Measurements from ENCODE around the gene JMJD7. TPM values are rescaled to one million over a fixed set of nuclear protein-coding genes. Genes with fewer than 3 reads are reported as not detected.

JMJD7 gene
- total and polyA plus RNA-seq, 9 of the 15 experiments (the other 6 are each of a cell fraction or from before 2014, with no cell fraction given), result 1.2 to 13.9 (median 6.1) TPM

GRCh38 chr15:41827880-41828806, at the start of gene JMJD7 (continued):
- TF ChIP-seq MEIS2 (IDR thresholded peaks at IDR 0.05; ENCODE audit: partially characterized antibody), result no peak
- TF ChIP-seq FOXJ2 (tag; IDR thresholded peaks at IDR 0.05), result no peak
- TF ChIP-seq ZNF740 (CRISPR knock-in tag; IDR thresholded peaks at IDR 0.05), result peak; percentile 23; the same call in 1 of the 2 replicates
- TF ChIP-seq ZNF740 (tag; IDR thresholded peaks at IDR 0.05), result no peak
- no peak for TF ChIP-seq ZC3H11A (IDR thresholded peaks at IDR 0.05; ENCODE audit: low read depth, low read length)
- no peak for TF ChIP-seq ELK3 (CRISPR knock-in tag; IDR thresholded peaks at IDR 0.05)
- TF ChIP-seq, protein P1, sequence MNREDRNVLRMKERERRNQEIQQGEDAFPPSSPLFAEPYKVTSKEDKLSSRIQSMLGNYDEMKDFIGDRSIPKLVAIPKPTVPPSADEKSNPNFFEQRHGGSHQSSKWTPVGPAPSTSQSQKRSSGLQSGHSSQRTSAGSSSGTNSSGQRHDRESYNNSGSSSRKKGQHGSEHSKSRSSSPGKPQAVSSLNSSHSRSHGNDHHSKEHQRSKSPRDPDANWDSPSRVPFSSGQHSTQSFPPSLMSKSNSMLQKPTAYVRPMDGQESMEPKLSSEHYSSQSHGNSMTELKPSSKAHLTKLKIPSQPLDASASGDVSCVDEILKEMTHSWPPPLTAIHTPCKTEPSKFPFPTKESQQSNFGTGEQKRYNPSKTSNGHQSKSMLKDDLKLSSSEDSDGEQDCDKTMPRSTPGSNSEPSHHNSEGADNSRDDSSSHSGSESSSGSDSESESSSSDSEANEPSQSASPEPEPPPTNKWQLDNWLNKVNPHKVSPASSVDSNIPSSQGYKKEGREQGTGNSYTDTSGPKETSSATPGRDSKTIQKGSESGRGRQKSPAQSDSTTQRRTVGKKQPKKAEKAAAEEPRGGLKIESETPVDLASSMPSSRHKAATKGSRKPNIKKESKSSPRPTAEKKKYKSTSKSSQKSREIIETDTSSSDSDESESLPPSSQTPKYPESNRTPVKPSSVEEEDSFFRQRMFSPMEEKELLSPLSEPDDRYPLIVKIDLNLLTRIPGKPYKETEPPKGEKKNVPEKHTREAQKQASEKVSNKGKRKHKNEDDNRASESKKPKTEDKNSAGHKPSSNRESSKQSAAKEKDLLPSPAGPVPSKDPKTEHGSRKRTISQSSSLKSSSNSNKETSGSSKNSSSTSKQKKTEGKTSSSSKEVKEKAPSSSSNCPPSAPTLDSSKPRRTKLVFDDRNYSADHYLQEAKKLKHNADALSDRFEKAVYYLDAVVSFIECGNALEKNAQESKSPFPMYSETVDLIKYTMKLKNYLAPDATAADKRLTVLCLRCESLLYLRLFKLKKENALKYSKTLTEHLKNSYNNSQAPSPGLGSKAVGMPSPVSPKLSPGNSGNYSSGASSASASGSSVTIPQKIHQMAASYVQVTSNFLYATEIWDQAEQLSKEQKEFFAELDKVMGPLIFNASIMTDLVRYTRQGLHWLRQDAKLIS (CRISPR knock-in tag; IDR thresholded peaks at IDR 0.05), result no peak
- 0 out of 2 replicates have a peak, but pooled peaks have one; percentile 30 for TF ChIP-seq SRSF1 (IDR thresholded peaks at IDR 0.05; ENCODE audit: low read depth, low read length)
- no peak for TF ChIP-seq HNRNPUL1 (IDR thresholded peaks at IDR 0.05; ENCODE audit: low read length)
- no peak for TF ChIP-seq ZNF780A (CRISPR knock-in tag; IDR thresholded peaks at IDR 0.05)
- TF ChIP-seq NFRKB (IDR thresholded peaks at IDR 0.05; ENCODE audit: low read depth), result no peak
- TF ChIP-seq HDAC3 (IDR thresholded peaks at IDR 0.05; ENCODE audit: borderline replicate concordance, partially characterized antibody), result no peak
- no peak for TF ChIP-seq STAT5A (IDR thresholded peaks at IDR 0.05; ENCODE audit: borderline replicate concordance, low read length)
- no peak for TF ChIP-seq KLF1 (tag; IDR thresholded peaks at IDR 0.05)
- TF ChIP-seq NELFE (IDR thresholded peaks at IDR 0.05; ENCODE audit: insufficient read depth, insufficient read length), result no peak
- no peak for TF ChIP-seq EWSR1 (IDR thresholded peaks at IDR 0.05; ENCODE audit: borderline replicate concordance, low read depth, partially characterized antibody)
- TF ChIP-seq GTF2F1 (IDR thresholded peaks at IDR 0.05; ENCODE audit: low read depth, low read length), result no peak
- TF ChIP-seq NBN (IDR thresholded peaks at IDR 0.05; ENCODE audit: low read depth), result 0 out of 2 replicates have a peak, but pooled peaks have one; percentile 31
- no peak for TF ChIP-seq SMARCA5 (IDR thresholded peaks at IDR 0.05)
- TF ChIP-seq HOXB6 (CRISPR knock-in tag; IDR thresholded peaks at IDR 0.05; ENCODE audit: borderline replicate concordance), result no peak
- TF ChIP-seq STAG1 (CRISPR knock-in tag; IDR thresholded peaks at IDR 0.05; ENCODE audit: borderline replicate concordance), result peak; percentile 37; the same call in 1 of the 2 replicates
